Measurements from ENCODE around the gene SEPTIN10. TPM values are rescaled to one million over a fixed set of nuclear protein-coding genes. Genes with fewer than 3 reads are reported as not detected.

Gene SEPTIN10
- total and polyA plus RNA-seq, 2 donors (not counting 1 experiment from before 2014, with no cell fraction given): 90.3 to 99.4 TPM

GRCh38 chr2:109649736-109650695, 36.2 kb upstream of the SEPTIN10 start:
- H4K20me1 ChIP-seq (ENCODE audit: control insufficient read depth, extremely low read depth, insufficient read depth, low read length): no peaks in the 10 kb centered on the region
- no peaks in the 10 kb centered on the region for H3K27me3 ChIP-seq (ENCODE audit: control insufficient read depth, insufficient read depth, low read length)
- H3K4me1 ChIP-seq (ENCODE audit: control insufficient read depth, extremely low read depth, insufficient read depth, low read length): no peaks in the 10 kb centered on the region
- H3K79me2 ChIP-seq (ENCODE audit: control insufficient read depth, insufficient read depth, low read length): no peaks in the 10 kb centered on the region
- no peak overlapping the region for H3K4me2 ChIP-seq (ENCODE audit: extremely low read depth, insufficient read depth, low read length)
- H3K9ac ChIP-seq (ENCODE audit: insufficient read depth, low read length): no peak overlapping the region
- H3K4me3 ChIP-seq (replicated peaks in 1 of 4; ENCODE audit: control extremely low read depth in 1 of 4, insufficient read depth in 1 of 4, low read depth in 3 of 4, low read length in 4 of 4): no peak overlapping the region
- no peak overlapping the region for H2AFZ ChIP-seq (ENCODE audit: low read length)
- no peak for TF ChIP-seq CTCF (conservative IDR thresholded peaks at IDR 0.05 in 1 of 2, IDR thresholded peaks at IDR 0.05 in 1 of 2; ENCODE audit: low read depth in 1 of 2, low read length in 2 of 2)
- TF ChIP-seq EZH2 (IDR thresholded peaks at IDR 0.05; ENCODE audit: low read length, missing control alignments): no peak
- no peak for DNase-seq (ENCODE audit: low read depth in 2 of 2)
- no peak overlapping the region for H3K27ac ChIP-seq (ENCODE audit: insufficient read depth, low read length)
- no peaks in the 10 kb centered on the region for H3K36me3 ChIP-seq (ENCODE audit: control insufficient read depth, insufficient read depth, low read length)
- H3K9me3 ChIP-seq (ENCODE audit: control insufficient read depth, insufficient read depth, low read depth, low read length): no peaks in the 10 kb centered on the region

DNA sequence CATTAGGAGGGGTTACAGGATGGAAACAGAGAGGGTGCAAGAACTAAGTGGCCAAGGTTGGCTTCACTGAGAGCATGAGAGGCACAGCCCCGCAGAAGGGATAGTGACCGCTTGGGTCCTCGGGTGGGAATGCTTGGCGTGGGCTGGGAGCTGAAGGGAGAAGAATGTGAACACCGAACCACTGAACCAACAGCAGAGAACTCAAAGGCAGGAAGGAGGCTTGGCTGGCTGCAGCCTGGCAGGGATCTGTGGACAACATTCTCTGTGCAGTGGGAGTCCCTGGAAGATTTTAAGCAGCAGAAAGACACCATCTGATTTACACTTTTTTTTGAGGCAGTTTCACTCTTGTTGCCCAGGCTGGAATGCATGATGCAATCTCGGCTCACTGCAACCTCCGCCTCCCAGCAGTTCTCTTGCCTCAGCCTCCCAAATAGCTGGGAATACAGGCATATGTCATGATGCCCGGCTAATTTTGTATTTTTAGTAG, 34.3 kb upstream of the SEPTIN10 start:
- no peaks in the 10 kb centered on the region for H3K79me2 ChIP-seq (ENCODE audit: control insufficient read depth, insufficient read depth, low read length)
- no peak overlapping the region for H2AFZ ChIP-seq (ENCODE audit: low read length)
- H3K27ac ChIP-seq (ENCODE audit: insufficient read depth, low read length): no peak overlapping the region
- H3K9me3 ChIP-seq (ENCODE audit: control insufficient read depth, insufficient read depth, low read depth, low read length): no peaks in the 10 kb centered on the region
- H3K4me2 ChIP-seq (ENCODE audit: extremely low read depth, insufficient read depth, low read length): no peak overlapping the region
- peak; percentile 12 to 52 for DNase-seq (ENCODE audit: low read depth in 2 of 2)
- H3K9ac ChIP-seq (ENCODE audit: insufficient read depth, low read length): no peak overlapping the region
- H3K36me3 ChIP-seq (ENCODE audit: control insufficient read depth, insufficient read depth, low read length): no peaks in the 10 kb centered on the region
- H3K4me3 ChIP-seq (replicated peaks in 1 of 4; ENCODE audit: control extremely low read depth in 1 of 4, insufficient read depth in 1 of 4, low read depth in 3 of 4, low read length in 4 of 4): no peak overlapping the region
- TF ChIP-seq EZH2 (IDR thresholded peaks at IDR 0.05; ENCODE audit: low read length, missing control alignments) (no peak), CTCF (conservative IDR thresholded peaks at IDR 0.05 in 1 of 2, IDR thresholded peaks at IDR 0.05 in 1 of 2; ENCODE audit: low read depth in 1 of 2, low read length in 2 of 2) (no peak)
- no peaks in the 10 kb centered on the region for H3K27me3 ChIP-seq (ENCODE audit: control insufficient read depth, insufficient read depth, low read length)
- H3K4me1 ChIP-seq (ENCODE audit: control insufficient read depth, extremely low read depth, insufficient read depth, low read length): no peaks in the 10 kb centered on the region
- H4K20me1 ChIP-seq (ENCODE audit: control insufficient read depth, extremely low read depth, insufficient read depth, low read length): no peaks in the 10 kb centered on the region

DNA sequence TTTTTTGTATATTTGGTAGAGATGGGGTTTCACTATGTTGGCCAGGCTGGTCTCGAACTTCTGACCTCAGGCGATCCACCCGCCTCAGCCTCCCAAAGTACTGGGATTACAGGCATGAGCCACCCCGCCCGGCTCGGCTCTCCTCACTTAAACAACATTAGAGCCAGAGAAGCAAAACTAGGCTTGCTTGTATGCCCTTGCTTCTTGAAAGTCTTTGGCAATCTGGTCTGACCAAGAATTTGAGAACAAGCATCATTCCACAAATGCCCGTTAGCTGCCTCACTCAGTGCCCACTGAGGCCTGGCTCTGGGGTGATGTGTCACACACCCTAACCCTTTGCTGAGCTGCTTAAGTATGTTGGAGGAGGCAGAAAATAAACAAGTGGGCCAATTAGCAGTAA, 33.9 kb upstream of the SEPTIN10 start:
- TF ChIP-seq CTCF (conservative IDR thresholded peaks at IDR 0.05 in 1 of 2, IDR thresholded peaks at IDR 0.05 in 1 of 2; ENCODE audit: low read depth in 1 of 2, low read length in 2 of 2) (no peak), EZH2 (IDR thresholded peaks at IDR 0.05; ENCODE audit: low read length, missing control alignments) (no peak)
- DNase-seq (ENCODE audit: low read depth in 2 of 2): peak in 1 of 2 donors; percentile 71
- H3K79me2 ChIP-seq (ENCODE audit: control insufficient read depth, insufficient read depth, low read length): no peaks in the 10 kb centered on the region
- H3K9me3 ChIP-seq (ENCODE audit: control insufficient read depth, insufficient read depth, low read depth, low read length): no peaks in the 10 kb centered on the region
- H2AFZ ChIP-seq (ENCODE audit: low read length): no peak overlapping the region
- no peaks in the 10 kb centered on the region for H3K4me1 ChIP-seq (ENCODE audit: control insufficient read depth, extremely low read depth, insufficient read depth, low read length)
- H3K27me3 ChIP-seq (ENCODE audit: control insufficient read depth, insufficient read depth, low read length): no peaks in the 10 kb centered on the region
- no peak overlapping the region for H3K27ac ChIP-seq (ENCODE audit: insufficient read depth, low read length)
- no peak overlapping the region for H3K9ac ChIP-seq (ENCODE audit: insufficient read depth, low read length)
- no peaks in the 10 kb centered on the region for H3K36me3 ChIP-seq (ENCODE audit: control insufficient read depth, insufficient read depth, low read length)
- H3K4me2 ChIP-seq (ENCODE audit: extremely low read depth, insufficient read depth, low read length): no peak overlapping the region
- no peaks in the 10 kb centered on the region for H4K20me1 ChIP-seq (ENCODE audit: control insufficient read depth, extremely low read depth, insufficient read depth, low read length)
- H3K4me3 ChIP-seq (replicated peaks in 1 of 4; ENCODE audit: control extremely low read depth in 1 of 4, insufficient read depth in 1 of 4, low read depth in 3 of 4, low read length in 4 of 4): no peak overlapping the region
